ACC112 (cell line): ENCODE measurements around the gene RGS3.

Source experiments
- H2AFZ ChIP-seq: fragments of 200-600 bp; sonication (generic); one replicate; pipeline ENCODE4 v1.6.0; 2017; ENCODE audit warnings: antibody characterized with exemption, low read length; ENCODE audit not compliant: unreplicated experiment
- H3K27ac ChIP-seq: fragments of 200-600 bp; sonication (generic); 2 replicates; pipeline ENCODE4 v1.5.1; 2014; ENCODE audit warnings: low read depth, mild to moderate bottlenecking, antibody characterized with exemption, low read length, moderate library complexity
- H3K27me3 ChIP-seq: fragments of 200-600 bp; sonication (generic); 2 replicates; pipeline ENCODE4 v1.6.1; 2014; ENCODE audit warnings: mild to moderate bottlenecking, antibody characterized with exemption, low read length, moderate library complexity, mixed read lengths; ENCODE audit not compliant: insufficient read depth
- H3K36me3 ChIP-seq: fragments of 200-600 bp; sonication (generic); 2 replicates; pipeline ENCODE4 v1.6.1; 2016; ENCODE audit warnings: mild to moderate bottlenecking, antibody characterized with exemption, low read length, moderate library complexity, mixed read lengths; ENCODE audit not compliant: insufficient read depth
- H3K4me1 ChIP-seq: fragments of 200-600 bp; sonication (generic); one replicate; pipeline ENCODE4 v1.6.1; 2016; ENCODE audit warnings: low read length, mixed read lengths; ENCODE audit not compliant: insufficient read depth, unreplicated experiment, control insufficient read depth
- H3K4me3 ChIP-seq: fragments of 200-600 bp; sonication (generic); 2 replicates; pipeline ENCODE4 v1.5.1; 2014; ENCODE audit warnings: mild to moderate bottlenecking, low read depth, low read length
- H3K79me2 ChIP-seq: fragments of 200-600 bp; sonication (generic); one replicate; pipeline ENCODE4 v1.6.0; 2016; ENCODE audit warnings: low read length; ENCODE audit not compliant: control insufficient read depth, unreplicated experiment, insufficient read depth

RGS3 gene

DNA sequence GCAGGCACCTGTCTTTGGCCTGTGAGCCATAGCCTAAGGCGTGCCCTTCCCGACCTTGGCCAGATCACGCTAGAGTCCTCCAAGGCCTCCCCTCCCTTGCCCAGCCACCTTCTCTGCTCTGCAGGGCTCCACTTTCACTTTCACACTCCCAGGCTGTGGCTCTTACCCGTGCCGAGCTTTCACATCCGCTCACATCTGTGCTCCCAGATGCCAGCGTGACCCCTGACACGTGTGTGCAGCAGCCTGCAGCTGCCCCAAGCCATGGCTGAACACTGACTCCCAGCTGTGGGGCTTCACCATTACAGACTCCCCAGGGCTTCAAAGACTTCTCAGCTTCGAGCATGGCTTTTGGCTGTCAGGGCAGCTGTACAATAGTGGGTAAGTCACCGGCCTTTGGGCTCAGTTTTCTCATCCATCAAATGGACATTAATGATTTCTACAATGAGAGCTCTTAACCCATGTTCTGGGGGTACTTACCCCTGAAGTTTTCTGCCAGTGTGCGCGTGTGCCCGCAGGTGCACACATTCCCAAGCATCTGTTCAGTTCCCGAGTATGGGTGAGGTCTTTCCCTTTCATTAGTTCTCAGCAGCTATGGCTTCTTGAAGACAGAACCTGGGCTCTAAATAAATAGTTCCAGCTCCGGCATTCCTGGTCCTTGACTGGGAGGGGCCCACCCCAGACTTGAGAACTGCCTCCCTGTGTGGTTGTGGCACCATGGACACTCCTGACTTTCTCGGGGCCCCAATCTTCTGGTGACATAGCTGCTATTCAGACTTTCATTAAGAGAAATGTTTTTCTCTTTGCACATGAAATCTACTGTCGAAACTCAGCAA is 118.6 kb downstream of the RGS3 start:
- no peak overlapping the region for H2AFZ ChIP-seq
- peaks cover 51% of the 10 kb centered on the region for H3K4me1 ChIP-seq
- H3K4me3 ChIP-seq, result 0 out of 2 replicates have a peak overlapping the region, but pooled peaks have one; percentile 8
- H3K79me2 ChIP-seq, result no peaks in the 10 kb centered on the region
- H3K36me3 ChIP-seq, result no peaks in the 10 kb centered on the region
- no peak overlapping the region for H3K27ac ChIP-seq
- no peaks in the 10 kb centered on the region for H3K27me3 ChIP-seq

DNA sequence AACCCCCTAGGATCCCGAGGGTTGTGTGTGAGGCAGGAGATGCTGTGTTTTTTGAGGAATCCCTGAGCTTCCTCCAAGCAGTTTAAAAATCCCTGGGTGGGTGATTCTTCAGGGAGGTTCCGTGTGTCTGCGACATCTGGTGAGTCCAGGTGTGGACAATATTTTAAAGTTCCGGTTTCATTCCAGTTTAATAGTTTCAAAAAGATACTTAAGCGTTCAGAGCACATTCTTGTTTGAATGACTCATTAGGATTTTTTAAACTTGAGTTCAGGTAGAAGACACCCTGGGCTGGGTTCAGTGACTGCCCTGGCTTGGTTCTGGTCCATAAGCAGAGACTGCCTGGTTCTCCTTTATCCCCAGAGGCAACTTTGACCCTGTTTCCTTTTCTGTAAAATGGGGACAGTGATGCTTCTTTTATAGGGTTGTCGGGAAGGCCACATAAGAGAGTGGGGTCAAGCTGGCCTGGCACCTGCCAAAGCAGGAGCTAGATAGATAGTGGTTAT is 119.2 kb downstream of the RGS3 start:
- Histone ChIP-seq H3K36me3 (no peaks in the 10 kb centered on the region), H3K27ac (no peak overlapping the region), H3K4me1 (peaks cover 46% of the 10 kb centered on the region), H3K27me3 (no peaks in the 10 kb centered on the region), H3K4me3 (no peak overlapping the region), H2AFZ (no peak overlapping the region), H3K79me2 (no peaks in the 10 kb centered on the region)

DNA sequence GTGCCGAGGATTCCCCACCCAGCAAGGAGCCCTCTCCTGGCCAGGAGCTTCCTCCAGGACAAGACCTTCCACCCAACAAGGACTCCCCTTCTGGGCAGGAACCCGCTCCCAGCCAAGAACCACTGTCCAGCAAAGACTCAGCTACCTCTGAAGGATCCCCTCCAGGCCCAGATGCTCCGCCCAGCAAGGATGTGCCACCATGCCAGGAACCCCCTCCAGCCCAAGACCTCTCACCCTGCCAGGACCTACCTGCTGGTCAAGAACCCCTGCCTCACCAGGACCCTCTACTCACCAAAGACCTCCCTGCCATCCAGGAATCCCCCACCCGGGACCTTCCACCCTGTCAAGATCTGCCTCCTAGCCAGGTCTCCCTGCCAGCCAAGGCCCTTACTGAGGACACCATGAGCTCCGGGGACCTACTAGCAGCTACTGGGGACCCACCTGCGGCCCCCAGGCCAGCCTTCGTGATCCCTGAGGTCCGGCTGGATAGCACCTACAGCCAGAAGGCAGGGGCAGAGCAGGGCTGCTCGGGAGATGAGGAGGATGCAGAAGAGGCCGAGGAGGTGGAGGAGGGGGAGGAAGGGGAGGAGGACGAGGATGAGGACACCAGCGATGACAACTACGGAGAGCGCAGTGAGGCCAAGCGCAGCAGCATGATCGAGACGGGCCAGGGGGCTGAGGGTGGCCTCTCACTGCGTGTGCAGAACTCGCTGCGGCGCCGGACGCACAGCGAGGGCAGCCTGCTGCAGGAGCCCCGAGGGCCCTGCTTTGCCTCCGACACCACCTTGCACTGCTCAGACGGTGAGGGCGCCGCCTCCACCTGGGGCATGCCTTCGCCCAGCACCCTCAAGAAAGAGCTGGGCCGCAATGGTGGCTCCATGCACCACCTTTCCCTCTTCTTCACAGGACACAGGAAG is 120.2 kb downstream of the RGS3 start:
- Histone ChIP-seq H3K36me3 (no peaks in the 10 kb centered on the region), H2AFZ (no peak overlapping the region), H3K79me2 (no peaks in the 10 kb centered on the region), H3K27ac (no peak overlapping the region), H3K4me3 (no peak overlapping the region), H3K4me1 (peaks cover 36% of the 10 kb centered on the region), H3K27me3 (no peaks in the 10 kb centered on the region)

DNA sequence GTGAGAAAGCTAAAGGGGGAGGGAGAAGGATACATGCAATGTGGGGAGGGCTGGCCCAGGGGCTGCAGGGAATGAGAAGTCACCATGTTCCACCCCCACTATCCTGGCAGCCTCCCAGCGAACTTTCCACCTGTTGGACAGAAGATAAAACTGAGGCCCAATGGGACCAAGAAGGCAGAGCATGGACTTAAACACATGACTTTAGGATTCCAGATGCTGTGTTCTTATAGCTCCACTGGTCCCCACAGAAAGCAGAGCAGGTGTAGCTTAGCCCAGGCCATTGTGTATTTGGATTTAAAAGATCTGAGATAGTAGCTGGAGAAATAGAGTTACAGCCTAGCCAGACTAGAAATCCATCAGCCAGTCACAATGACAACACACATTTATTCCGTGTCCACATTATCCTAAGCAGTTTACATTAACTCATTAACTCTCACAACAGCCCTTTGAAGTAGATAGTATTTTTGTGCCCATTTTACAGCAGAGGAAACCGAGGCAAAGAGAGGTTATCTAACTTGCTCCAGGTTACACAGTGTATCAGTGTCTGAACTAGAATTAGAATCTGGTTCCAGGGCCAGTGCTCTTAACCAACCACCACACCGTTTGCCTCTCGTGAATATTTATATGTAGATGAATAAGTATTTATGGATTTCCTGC is 121.0 kb downstream of the RGS3 start:
- H3K27me3 ChIP-seq, result no peaks in the 10 kb centered on the region
- no peak overlapping the region for H3K4me3 ChIP-seq
- H3K4me1 ChIP-seq, result peaks cover 28% of the 10 kb centered on the region
- no peak overlapping the region for H2AFZ ChIP-seq
- H3K79me2 ChIP-seq, result no peaks in the 10 kb centered on the region
- H3K27ac ChIP-seq, result no peak overlapping the region
- no peaks in the 10 kb centered on the region for H3K36me3 ChIP-seq

- Histone ChIP-seq H3K27ac (no peak overlapping the region), H2AFZ (no peak overlapping the region), H3K4me1 (peaks cover 23% of the 10 kb centered on the region), H3K36me3 (no peaks in the 10 kb centered on the region), H3K4me3 (no peak overlapping the region), H3K79me2 (no peaks in the 10 kb centered on the region), H3K27me3 (no peaks in the 10 kb centered on the region)
These were observed 121.5 kb downstream of the RGS3 start for GRCh38 chr9:113585085-113585442.

DNA sequence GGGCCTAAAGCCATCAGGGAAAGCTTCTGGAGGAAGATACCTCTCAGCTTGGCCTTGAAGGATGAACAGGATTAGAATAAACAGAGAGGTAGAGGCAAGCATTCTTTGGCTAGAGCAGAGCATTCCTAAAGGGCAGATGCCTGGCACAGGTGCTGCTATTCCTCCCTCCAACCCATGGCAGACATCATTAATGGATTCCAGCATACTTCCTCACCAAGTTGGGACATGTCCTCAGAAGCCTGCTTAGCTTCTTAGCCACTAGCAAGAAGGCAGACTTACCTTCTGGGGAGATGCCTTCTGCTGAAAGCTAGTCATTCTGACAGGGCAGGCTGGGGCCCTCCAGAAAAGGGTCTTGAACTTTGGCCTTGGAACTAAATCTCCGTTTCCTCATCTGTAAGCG is 122.0 kb downstream of the RGS3 start:
- Histone ChIP-seq H3K4me1 (peaks cover 18% of the 10 kb centered on the region), H2AFZ (no peak overlapping the region), H3K4me3 (no peak overlapping the region), H3K27ac (no peak overlapping the region), H3K27me3 (no peaks in the 10 kb centered on the region), H3K36me3 (no peaks in the 10 kb centered on the region), H3K79me2 (no peaks in the 10 kb centered on the region)

- no peak overlapping the region for H3K27ac ChIP-seq
- no peak overlapping the region for H2AFZ ChIP-seq
- H3K4me3 ChIP-seq, result no peak overlapping the region
- H3K79me2 ChIP-seq, result no peaks in the 10 kb centered on the region
- H3K36me3 ChIP-seq, result no peaks in the 10 kb centered on the region
- H3K27me3 ChIP-seq, result no peaks in the 10 kb centered on the region
- H3K4me1 ChIP-seq, result no peaks in the 10 kb centered on the region
These were observed 124.0 kb downstream of the RGS3 start for GRCh38 chr9:113587471-113588031.

- H3K36me3 ChIP-seq, result no peaks in the 10 kb centered on the region
- H3K4me1 ChIP-seq, result peaks cover 2% of the 10 kb centered on the region
- H2AFZ ChIP-seq, result no peak overlapping the region
These were observed 124.8 kb downstream of the RGS3 start for GRCh38 chr9:113588242-113588810.

GRCh38 chr9:113588936-113589335 is 125.4 kb downstream of the RGS3 start:
- no peak overlapping the region for H3K27ac ChIP-seq

More at GRCh38 chr9:113588242-113588810, 124.8 kb downstream of the RGS3 start:
- Histone ChIP-seq H3K27me3 (no peaks in the 10 kb centered on the region), H3K79me2 (no peaks in the 10 kb centered on the region), H3K27ac (no peak overlapping the region), H3K4me3 (no peak overlapping the region)

DNA sequence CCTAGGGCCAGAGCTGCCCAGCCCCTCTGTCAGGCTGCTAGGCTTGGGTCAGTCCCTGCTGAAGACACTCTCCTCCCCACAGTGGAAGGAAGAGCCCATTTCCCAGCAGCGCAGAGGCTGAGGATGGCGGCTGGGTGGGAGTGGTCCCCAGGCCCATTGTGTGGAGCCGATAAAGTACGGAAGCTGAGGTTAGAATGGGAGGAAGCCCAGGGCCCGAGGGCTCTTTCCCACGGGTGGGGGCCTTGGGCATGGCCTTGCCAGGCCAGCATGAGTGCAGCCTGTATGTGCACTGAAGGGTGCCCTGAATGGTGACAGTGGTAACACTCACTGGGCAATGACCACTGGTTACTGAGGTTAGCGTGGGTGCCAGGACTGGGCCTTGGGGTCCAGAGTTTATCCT is 125.9 kb downstream of the RGS3 start:
- no peak overlapping the region for H2AFZ ChIP-seq
- H3K79me2 ChIP-seq, result peaks cover 2% of the 10 kb centered on the region
- no peak overlapping the region for H3K4me3 ChIP-seq
- no peaks in the 10 kb centered on the region for H3K27me3 ChIP-seq
- no peaks in the 10 kb centered on the region for H3K36me3 ChIP-seq
- no peak overlapping the region for H3K27ac ChIP-seq
- H3K4me1 ChIP-seq, result peaks cover 5% of the 10 kb centered on the region

More at GRCh38 chr9:113588936-113589335, 125.4 kb downstream of the RGS3 start:
- Histone ChIP-seq H3K4me1 (peaks cover 5% of the 10 kb centered on the region), H3K36me3 (no peaks in the 10 kb centered on the region), H3K79me2 (no peaks in the 10 kb centered on the region), H2AFZ (no peak overlapping the region), H3K27me3 (no peaks in the 10 kb centered on the region), H3K4me3 (no peak overlapping the region)
